Endothelial cell of umbilical vein (primary cell): ENCODE results near the gene CCNJL. TPM values are rescaled to one million over a fixed set of nuclear protein-coding genes. Genes with fewer than 3 reads are reported as not detected.

Experiments
- BruUV-seq: library from RNA; stranded (reverse); fragments of 400-500 nt; replicated peaks from 2 replicates; lab custom pipeline; 2021; lab: Mats Ljungman, UMichigan
- CTCF ChIA-PET: fragments of 300-600, 350-600 bp; sonication (Branson Sonifier 250); formaldehyde crosslinking; loops from one replicate; lab custom pipeline; 2021; ENCODE audit warnings: antibody characterized with exemption, inconsistent platforms; lab: Charles Lee
- POLR2A ChIA-PET: fragments of 300-600, 350-600 bp; sonication (Branson Sonifier 250); formaldehyde crosslinking; loops from one replicate; lab custom pipeline; 2021; ENCODE audit warnings: antibody characterized with exemption, inconsistent platforms; lab: Charles Lee
- DNase-seq: peaks from one replicate; pipeline ENCODE4 v3.0.0-alpha.2; 2011; ENCODE audit warnings: low read depth, low spot score
- FAIRE-seq: peaks from 2 replicates; lab custom pipeline; 2011; peaks lifted over from hg19 to GRCh38; lab: Jason Lieb, UNC
- H2AFZ ChIP-seq: 2 replicates; pipeline ENCODE4 v1.6.0; 2012; ENCODE audit warnings: low read depth, low read length, control low read depth, inconsistent platforms
- H3K27ac ChIP-seq: 2 replicates; pipeline ENCODE4 v1.5.1; 2011; ENCODE audit warnings: low read depth, mild to moderate bottlenecking, control low read depth, low read length, moderate library complexity; ENCODE audit not compliant: insufficient read depth
- H3K27me3 ChIP-seq, 2 experiments: 2 replicates each; pipeline versions ENCODE4 v1.6.0 to v1.6.1; 2011; ENCODE audit warnings: low read length in 2 of 2, mixed read lengths in 1 of 2; ENCODE audit not compliant: control insufficient read depth in 2 of 2, insufficient read depth in 2 of 2
- H3K36me3 ChIP-seq, 2 experiments: 2 replicates in 1 of 2; 3 replicates in 1 of 2; pipeline ENCODE4 v1.5.1; 2011; ENCODE audit warnings: low read length in 2 of 2, mild to moderate bottlenecking in 1 of 2, moderate library complexity in 1 of 2; ENCODE audit not compliant: control insufficient read depth in 2 of 2, insufficient read depth in 2 of 2; ENCODE audit errors: extremely low read depth in 1 of 2
- H3K4me1 ChIP-seq: 3 replicates; pipeline ENCODE4 v1.5.1; 2011; ENCODE audit warnings: mild to moderate bottlenecking, low read length; ENCODE audit not compliant: control insufficient read depth, insufficient read depth; ENCODE audit errors: extremely low read depth
- H3K4me2 ChIP-seq: 2 replicates; pipeline ENCODE4 v1.6.1; 2011; ENCODE audit warnings: low read length, control low read depth, mixed read lengths; ENCODE audit not compliant: insufficient read depth
- H3K4me3 ChIP-seq, 3 experiments: fragments of 200-600 bp in 1 of 3; sonication (generic), shearing (Covaris generic) in 1 of 3; replicated peaks in 1 of 3; 2 replicates each; pipeline ENCODE4 v1.5.1; 2011 to 2016; ENCODE audit warnings: control low read depth in 3 of 3, low read length in 3 of 3, mild to moderate bottlenecking in 2 of 3, inconsistent platforms in 1 of 3, low read depth in 1 of 3, moderate library complexity in 1 of 3; ENCODE audit not compliant: insufficient read depth in 1 of 3
- H3K79me2 ChIP-seq: 2 replicates; pipeline ENCODE4 v1.6.0; 2012; ENCODE audit warnings: low read length, inconsistent platforms; ENCODE audit not compliant: control insufficient read depth, insufficient read depth
- H3K9ac ChIP-seq: replicated peaks from 2 replicates; pipeline ENCODE3; 2011; ENCODE audit warnings: low read length, control low read depth; ENCODE audit not compliant: insufficient read depth; ENCODE audit errors: extremely low read depth
- H3K9me1 ChIP-seq: replicated peaks from 3 replicates; pipeline ENCODE4 v1.6.0; 2011; ENCODE audit warnings: mild to moderate bottlenecking, low read length; ENCODE audit not compliant: control insufficient read depth, insufficient read depth; ENCODE audit errors: extremely low read depth
- H3K9me3 ChIP-seq: replicated peaks from 2 replicates; pipeline ENCODE4 v1.5.1; 2012; ENCODE audit warnings: low read length, inconsistent platforms; ENCODE audit not compliant: control insufficient read depth, insufficient read depth
- H4K20me1 ChIP-seq: replicated peaks from 2 replicates; pipeline ENCODE3; 2011; ENCODE audit warnings: mild to moderate bottlenecking, low read length; ENCODE audit not compliant: control insufficient read depth, insufficient read depth; ENCODE audit errors: extremely low read depth
- CTCF ChIP-seq, 2 donors: IDR thresholded peaks; 1 replicate in 1 of 2; 2 replicates in 1 of 2; pipeline ENCODE4 v1.5.1; 2011; ENCODE audit warnings: low read length in 2 of 2, mild to moderate bottlenecking in 2 of 2, moderate library complexity in 2 of 2, control low read depth in 1 of 2, inconsistent platforms in 1 of 2, low read depth in 1 of 2; ENCODE audit not compliant: insufficient read depth in 1 of 2; ENCODE audit errors: extremely low read depth in 1 of 2
- EZH2 ChIP-seq: IDR thresholded peaks from 2 replicates; pipeline ENCODE4 v1.6.1; 2012; ENCODE audit warnings: borderline replicate concordance, low read depth, mild to moderate bottlenecking, moderate library complexity, low read length, inconsistent platforms; ENCODE audit not compliant: severe bottlenecking
- FOS ChIP-seq: IDR thresholded peaks from 2 replicates; pipeline ENCODE4 v1.6.1; 2011; ENCODE audit warnings: mild to moderate bottlenecking, low read length, moderate library complexity, borderline replicate concordance; ENCODE audit not compliant: insufficient read depth
- GATA2 ChIP-seq: IDR thresholded peaks from 2 replicates; pipeline ENCODE4 v1.7.0; 2011; ENCODE audit warnings: low read depth, mild to moderate bottlenecking, moderate library complexity, mixed read lengths, low read length; ENCODE audit not compliant: insufficient read length, insufficient read depth
- JUN ChIP-seq: IDR thresholded peaks from 2 replicates; pipeline ENCODE4 v1.6.1; 2011; ENCODE audit warnings: borderline replicate concordance, low read depth; ENCODE audit not compliant: insufficient read length, insufficient read depth
- MYC ChIP-seq: IDR thresholded peaks from one replicate; pipeline ENCODE4 v1.6.1; 2011; ENCODE audit warnings: mild to moderate bottlenecking, low read depth, low read length
- POLR2A ChIP-seq: IDR thresholded peaks from 2 replicates; pipeline ENCODE4 v1.6.1; 2012; ENCODE audit warnings: low read depth, mild to moderate bottlenecking, control low read depth, low read length
- POLR2AphosphoS5 ChIP-seq: IDR thresholded peaks from 2 replicates; pipeline ENCODE4 v1.6.1; 2012; ENCODE audit warnings: low read depth, mild to moderate bottlenecking, control low read depth, low read length, moderate library complexity; ENCODE audit not compliant: insufficient read depth
- dilution Hi-C: fragments of 300-500 bp; cut with MboI; formaldehyde crosslinking; loops from one replicate; pipeline ENCODE4 v1.15.0; 2019; ENCODE audit warnings: low sequenced_read_pairs; ENCODE audit not compliant: extremely low pct_ligation_motif_present
- intact Hi-C: fragments of 100-400 bp; cut with micrococcal nuclease; formaldehyde crosslinking; loops from one replicate; pipeline ENCODE4 v1.10.0; 2022
- polyA plus RNA-seq, 4 experiments: library from polyadenylated mRNA; depleted of rRNA in 3 of 4; stranded (reverse) in 3 of 4; unstranded in 1 of 4; fragments of >200 nt; gene quantifications; 2 replicates each; pipeline versions ENCODE4 v1.2.1 to v1.2.3, GENCODE V29; 2011 to 2012; ENCODE audit warnings: missing spikeins in 1 of 4
- total RNA-seq: library from RNA; stranded (reverse); gene quantifications from 2 replicates; pipeline ENCODE4 v1.2.3, GENCODE V29; 2021
- TF ChIP-seq, protein P1 (sequence below): IDR thresholded peaks from 2 replicates; pipeline ENCODE4 v1.6.1; 2011; ENCODE audit not compliant: insufficient read depth, insufficient read length

Gene CCNJL
- total and polyA plus RNA-seq, 2 donors (not counting 3 experiments of a cell fraction or from before 2014, with no cell fraction given), result 20.0 to 21.3 TPM

DNA sequence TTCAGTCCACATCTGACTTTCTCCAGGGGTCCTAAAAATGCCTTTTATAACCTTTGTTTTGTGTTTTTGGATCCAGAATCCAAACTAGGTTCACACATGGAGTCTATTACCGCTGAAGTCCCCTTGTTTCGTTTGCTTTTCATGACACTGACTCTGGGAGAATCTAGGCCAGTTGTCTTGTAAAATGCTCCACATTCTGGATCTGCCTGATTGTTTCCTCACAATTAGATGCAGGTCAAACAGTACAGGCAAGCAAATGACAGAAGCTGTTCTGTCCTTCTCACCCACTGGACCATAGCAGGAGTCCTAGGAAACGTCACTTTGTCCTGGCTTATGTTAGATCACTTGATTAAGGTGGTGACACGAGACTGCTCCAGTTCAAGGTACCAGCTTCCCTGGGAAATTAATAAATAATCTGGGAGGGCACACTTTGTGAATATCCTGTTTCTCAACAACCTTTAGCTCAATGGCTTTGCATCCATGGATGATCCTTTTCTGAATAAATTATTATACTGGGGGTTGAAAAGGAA lies 49.0 kb downstream of the CCNJL start:
- Histone ChIP-seq H3K4me1 (peaks cover 33% of the 10 kb centered on the region), H3K36me3 (peaks cover 0 to 5% of the 10 kb centered on the region in 2 experiments), H3K9me3 (no peaks in the 10 kb centered on the region), H4K20me1 (no peaks in the 10 kb centered on the region), H3K4me2 (no peak overlapping the region), H2AFZ (no peak overlapping the region), H3K79me2 (no peaks in the 10 kb centered on the region), H3K9me1 (no peaks in the 10 kb centered on the region), H3K27me3 (no peaks in the 10 kb centered on the region), H3K4me3 (no peak overlapping the region), H3K9ac (no peak overlapping the region), H3K27ac (no peak overlapping the region)
- CTCF ChIA-PET, result interaction anchor here (0.7 to 1.7 kb wide), 5 partner anchors 16 to 242 kb away, joined by 3 to 5 read pairs (median 4); no protein-coding TSS in a partner anchor
- DNase-seq (no peak), FAIRE-seq (no peak)
- POLR2A ChIA-PET, result no interaction called here
- BruUV-seq, result no TSS peak
- intact Hi-C loops (loop anchor here (2.0 to 5.0 kb wide), 2 partner anchors 66 to 81 kb away; no protein-coding TSS in a partner anchor), dilution Hi-C loops (no loop called here)
- TF ChIP-seq POLR2A (no peak), MYC (no peak), GATA2 (no peak), JUN (no peak), CTCF (IDR thresholded peaks at IDR 0.05; ENCODE audit: extremely low read depth in 1 of 2, insufficient read depth in 1 of 2, low read depth in 1 of 2, low read length in 2 of 2) (no peak), FOS (no peak), POLR2AphosphoS5 (no peak), EZH2 (no peak)
- TF ChIP-seq, protein P1, sequence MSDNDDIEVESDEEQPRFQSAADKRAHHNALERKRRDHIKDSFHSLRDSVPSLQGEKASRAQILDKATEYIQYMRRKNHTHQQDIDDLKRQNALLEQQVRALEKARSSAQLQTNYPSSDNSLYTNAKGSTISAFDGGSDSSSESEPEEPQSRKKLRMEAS, result no peak
